ENCODE measurements around the gene PCDHB11.

GRCh38 chr5:141172381-141173204 is 26.8 kb upstream of the PCDHB11 start, which contains the start of gene PCDHB7:
- TF ChIP-seq CTCF (IDR thresholded peaks at IDR 0.05 in 4 of 5, conservative IDR thresholded peaks at IDR 0.05 in 1 of 5) (peak in 1 of 5 experiments; percentile 33), POLR2A (IDR thresholded peaks at IDR 0.05) (no peak)

All from gastrocnemius medialis (tissue), 4 donors.